ENCODE results near the gene DDX39A.
A peak's percentile ranks its signal among the peaks of the same experiment; 100 is the strongest.

DNA sequence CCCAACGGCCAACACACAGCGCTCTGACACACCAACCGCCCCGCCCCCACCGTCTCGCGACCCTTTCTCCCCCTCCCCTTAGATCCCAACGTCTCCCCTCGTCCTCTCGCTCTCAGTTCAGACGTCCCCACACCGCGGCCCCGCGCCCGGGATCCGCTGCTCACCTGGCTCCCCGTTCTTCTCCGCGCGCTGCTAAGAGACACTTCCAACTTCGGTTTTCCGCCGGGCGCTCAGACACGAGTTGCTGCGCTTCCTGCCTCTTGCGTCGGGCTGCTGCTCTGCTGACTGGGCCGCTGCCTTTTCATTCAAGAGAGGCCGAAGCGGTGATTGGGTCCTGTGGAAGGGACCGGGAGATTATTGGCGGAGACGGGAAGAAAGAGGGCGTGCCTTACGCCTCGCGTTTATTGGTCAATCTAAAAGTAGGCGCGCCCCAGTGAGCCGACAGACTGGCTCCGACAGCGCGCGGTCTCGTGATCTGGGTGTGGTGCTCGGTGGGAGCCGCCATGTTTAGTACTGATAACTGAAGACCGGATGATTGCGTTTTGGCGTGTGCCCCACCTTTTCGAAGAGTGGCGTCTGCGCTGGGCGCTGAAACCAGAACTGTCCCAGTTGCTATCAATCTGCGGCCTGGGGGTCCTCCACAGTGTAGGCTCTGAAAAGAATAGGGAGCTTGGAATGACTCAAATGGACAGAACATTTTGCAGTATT lies at the start of gene DDX39A:
- TF ChIP-seq JUN (CRISPR knock-in tag; IDR thresholded peaks at IDR 0.05) (0 out of 2 replicates have a peak, but pooled peaks have one; percentile 47), TARDBP (CRISPR knock-in tag; IDR thresholded peaks at IDR 0.05) (peak; percentile 84)
